Fibroblast of mammary gland (primary cell): ENCODE results near the gene PRKCZ.

Experiments used
- DNase-seq: peaks from one replicate; pipeline ENCODE4 v3.0.0-alpha.2; 2010; ENCODE audit warnings: low read depth
- H3K4me3 ChIP-seq: 2 replicates; pipeline ENCODE4 v1.5.1; 2011; ENCODE audit warnings: low read depth, mild to moderate bottlenecking, low read length, moderate library complexity; ENCODE audit not compliant: control insufficient read depth
- CTCF ChIP-seq: conservative IDR thresholded peaks from 2 replicates; pipeline ENCODE4 v1.5.1; 2011; ENCODE audit warnings: low read depth, low read length, inconsistent platforms; ENCODE audit not compliant: control insufficient read depth, insufficient read depth

Gene PRKCZ

DNA sequence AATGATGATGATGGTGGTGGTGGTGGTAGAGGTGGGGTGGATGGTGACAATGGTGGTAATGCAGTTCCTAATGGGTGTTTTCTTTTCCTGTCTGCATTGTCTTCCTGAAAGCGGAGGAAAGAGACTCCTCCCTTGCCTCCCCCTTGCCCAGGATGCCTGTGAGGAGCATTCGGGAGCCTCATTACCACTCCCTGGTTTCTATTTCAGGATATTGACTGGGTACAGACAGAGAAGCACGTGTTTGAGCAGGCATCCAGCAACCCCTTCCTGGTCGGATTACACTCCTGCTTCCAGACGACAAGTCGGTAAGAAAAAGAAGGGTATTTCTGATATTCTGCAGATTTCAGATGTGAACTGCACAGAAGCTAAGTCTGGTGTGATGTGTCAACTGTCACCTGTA, 105.6 kb downstream of the PRKCZ start:
- TF ChIP-seq CTCF = no peak
- no peak for DNase-seq
- no peak overlapping the region for H3K4me3 ChIP-seq

DNA sequence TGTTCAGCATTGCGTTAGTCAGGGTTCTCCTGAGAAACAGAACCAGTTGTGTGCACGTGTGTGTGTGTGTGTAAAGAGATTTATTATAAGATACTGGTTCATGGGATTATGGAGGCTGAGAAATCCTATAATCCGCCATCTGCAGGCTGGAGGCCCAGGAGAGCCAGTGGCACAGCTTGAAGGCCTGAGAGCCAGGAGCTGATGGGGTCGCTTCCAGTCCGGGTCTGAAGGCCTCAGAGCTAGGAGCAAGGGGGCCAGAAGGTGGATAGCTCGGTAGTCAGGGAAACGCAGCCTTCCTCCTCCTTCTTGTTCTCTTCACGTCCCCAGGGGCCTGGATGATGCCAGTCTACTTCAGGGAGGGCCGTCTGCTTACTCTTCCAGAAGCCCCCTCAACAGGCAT, 106.7 kb downstream of the PRKCZ start:
- DNase-seq = no peak
- TF ChIP-seq CTCF = no peak
- H3K4me3 ChIP-seq = no peak overlapping the region

GRCh38 chr1:2157856-2158255, 107.6 kb downstream of the PRKCZ start:
- no peak overlapping the region for H3K4me3 ChIP-seq
- DNase-seq = no peak
- no peak for TF ChIP-seq CTCF

- no peak for TF ChIP-seq CTCF
- H3K4me3 ChIP-seq = no peak overlapping the region
- no peak for DNase-seq
These were observed 108.1 kb downstream of the PRKCZ start for GRCh38 chr1:2158272-2158671.

GRCh38 chr1:2159124-2159523, 108.9 kb downstream of the PRKCZ start:
- H3K4me3 ChIP-seq = no peak overlapping the region
- no peak for TF ChIP-seq CTCF
- no peak for DNase-seq

GRCh38 chr1:2160451-2161300, 110.5 kb downstream of the PRKCZ start:
- H3K4me3 ChIP-seq = no peak overlapping the region
- no peak for TF ChIP-seq CTCF
- no peak for DNase-seq

DNA sequence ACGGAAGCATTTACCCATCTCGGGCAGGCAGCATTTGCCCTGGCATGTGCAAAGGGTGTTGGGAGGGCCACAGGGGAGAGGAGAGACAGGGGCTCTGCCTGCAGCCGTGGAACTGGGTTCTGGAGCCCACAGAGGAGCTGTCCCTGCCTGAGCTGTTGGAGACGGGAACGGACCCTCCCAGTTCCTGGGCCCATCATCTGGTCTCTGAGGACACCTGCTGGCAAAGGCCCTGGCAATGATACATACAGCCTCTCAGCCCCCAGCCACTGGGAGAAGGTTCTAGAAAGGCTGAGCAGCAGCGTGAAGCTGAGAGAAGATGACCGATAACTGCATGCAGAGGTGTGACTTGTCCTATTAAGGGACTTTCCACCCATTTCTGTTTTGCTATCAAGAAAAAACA, 113.0 kb downstream of the PRKCZ start:
- TF ChIP-seq CTCF = no peak
- DNase-seq = no peak
- H3K4me3 ChIP-seq = no peak overlapping the region
